Measurements from ENCODE around the gene SPRR2A.
"Not testable (repeated sequence)": the region's sequence is repeated elsewhere in the genome, so short reads cannot be mapped to it uniquely, and the experiment has no call there.

The SPRR2A gene

GRCh38 chr1:153057375-153057774, at the start of gene SPRR2A:
SPRR2A (minus strand) TSS chr1:153057512; CDS start chr1:153056735, 777 bp downstream.
- DNase-seq, result no peak

GRCh38 chr1:153100245-153100644, 42.9 kb upstream of the SPRR2A start:
- DNase-seq, result no peak

DNA sequence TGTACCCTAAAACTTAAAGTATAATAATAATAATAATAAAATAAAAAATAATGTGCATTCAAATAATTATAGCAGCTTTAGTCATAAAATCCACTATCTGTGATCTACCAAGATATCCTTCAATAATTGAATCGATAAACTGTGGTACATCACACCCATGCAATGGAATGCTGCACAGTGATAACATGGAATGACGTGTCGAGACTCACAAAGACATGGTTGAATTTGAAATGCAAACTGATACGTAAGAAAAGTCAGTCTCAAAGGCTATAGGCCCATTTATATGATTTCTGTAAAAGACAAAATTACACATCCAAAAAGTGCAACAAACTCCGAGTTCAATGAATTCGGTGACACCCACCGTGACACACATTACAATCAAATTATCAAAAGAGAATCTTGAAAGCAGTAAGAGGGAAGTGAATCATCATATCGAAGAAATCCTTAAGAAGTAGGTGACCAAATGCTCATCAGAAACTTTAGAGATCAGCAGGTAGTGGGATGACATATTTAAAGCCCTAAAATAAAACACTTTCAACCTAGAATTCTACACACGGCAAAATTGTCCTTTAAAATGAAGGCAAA, 42.2 kb upstream of the SPRR2A start:
- DNase-seq, result no peak

DNA sequence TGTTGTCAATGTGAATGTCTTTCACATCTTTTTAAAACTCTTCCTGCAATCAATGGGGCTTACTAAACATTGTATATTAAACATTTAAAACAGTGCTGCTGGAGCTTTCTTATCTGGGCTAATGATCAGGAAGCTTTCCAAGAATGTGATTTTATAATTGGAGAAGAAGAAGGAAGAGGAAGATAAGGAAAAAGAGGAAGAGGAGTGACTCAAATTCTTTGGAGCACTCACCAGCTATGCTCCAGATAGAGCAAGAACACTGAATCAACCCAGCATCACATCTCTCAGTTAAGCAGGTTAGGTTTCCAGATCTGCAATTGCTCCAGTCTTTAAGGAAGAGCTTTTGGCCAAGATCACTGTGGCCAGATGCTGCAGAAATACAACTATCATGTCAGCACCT, 38.5 kb upstream of the SPRR2A start:
- no peak for DNase-seq

DNA sequence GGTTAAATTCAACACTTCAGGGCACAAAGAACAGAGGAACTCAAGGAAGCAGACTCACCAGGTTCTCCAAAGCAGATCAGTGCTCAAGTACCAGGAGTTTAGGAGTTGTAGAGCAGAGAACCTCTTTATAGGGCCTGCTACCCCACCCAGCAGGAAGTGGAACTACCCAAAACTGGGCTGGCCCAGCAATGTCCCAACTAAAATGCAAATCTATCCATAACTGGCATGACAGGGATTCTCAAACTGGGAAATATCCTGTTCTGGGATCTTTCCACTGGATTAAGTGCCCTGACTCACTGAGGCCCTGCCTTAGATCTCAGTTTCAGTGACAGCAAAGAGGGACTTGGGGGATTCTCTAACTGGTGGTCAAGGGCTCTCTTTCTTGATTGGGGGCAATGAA, 37.1 kb upstream of the SPRR2A start, which contains the start of gene SPRR2E:
Gene SPRR2E (minus strand): TSS at position 101 of the 400 bp plus-strand sequence. CDS start 775 bp downstream, outside the sequence.
- DNase-seq, result no peak

GRCh38 chr1:153087652-153088051, 30.3 kb upstream of the SPRR2A start:
- no peak for DNase-seq

DNA sequence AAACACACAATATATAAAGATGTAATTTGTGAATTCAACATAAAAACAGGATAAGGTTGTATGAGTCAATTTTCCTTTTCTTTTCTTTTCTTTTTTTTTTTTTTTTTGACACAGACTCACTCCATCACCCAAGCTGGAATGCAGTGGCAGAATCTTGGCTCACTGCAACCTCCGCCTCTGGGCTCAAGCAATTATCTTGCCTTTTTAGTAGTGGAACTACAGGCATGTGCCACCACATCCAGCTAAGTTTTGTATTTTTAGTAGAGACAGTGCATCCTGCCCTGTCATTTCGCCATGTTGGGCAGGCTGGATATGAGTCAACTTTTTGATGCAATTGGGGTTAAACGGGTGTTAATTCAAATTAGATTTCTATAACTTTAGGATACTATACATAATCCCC, 24.4 kb upstream of the SPRR2A start:
- DNase-seq, result no peak

- DNase-seq, result no peak
Measured at GRCh38 chr1:153072806-153073726, 15.8 kb upstream of the SPRR2A start.

DNA sequence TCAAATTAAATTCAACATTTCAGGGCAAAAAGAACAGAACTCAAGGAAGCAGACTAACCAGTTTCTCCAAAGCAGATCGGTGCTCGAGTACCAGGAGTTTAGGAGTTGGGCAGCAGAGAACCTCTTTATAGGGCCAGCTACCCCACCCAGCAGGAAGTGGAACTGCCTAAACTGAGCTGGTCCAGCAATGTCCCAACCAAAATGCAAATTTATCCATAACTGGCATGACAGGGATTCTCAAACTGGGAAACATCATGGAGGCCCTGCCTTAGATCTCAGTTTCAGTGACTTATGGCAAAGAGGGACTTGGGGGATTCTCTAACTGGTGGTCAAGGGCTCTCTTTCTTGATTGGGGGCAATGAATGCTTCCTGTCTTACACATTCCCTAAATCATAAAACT, 14.2 kb upstream of the SPRR2A start, which contains the start of gene SPRR2B:
Gene SPRR2B (minus strand): TSS at position 101 of the 400 bp plus-strand sequence. CDS start 772 bp downstream, outside the sequence.
- no peak for DNase-seq

- DNase-seq, result no peak
Measured at GRCh38 chr1:153070243-153070642, 12.9 kb upstream of the SPRR2A start.

DNA sequence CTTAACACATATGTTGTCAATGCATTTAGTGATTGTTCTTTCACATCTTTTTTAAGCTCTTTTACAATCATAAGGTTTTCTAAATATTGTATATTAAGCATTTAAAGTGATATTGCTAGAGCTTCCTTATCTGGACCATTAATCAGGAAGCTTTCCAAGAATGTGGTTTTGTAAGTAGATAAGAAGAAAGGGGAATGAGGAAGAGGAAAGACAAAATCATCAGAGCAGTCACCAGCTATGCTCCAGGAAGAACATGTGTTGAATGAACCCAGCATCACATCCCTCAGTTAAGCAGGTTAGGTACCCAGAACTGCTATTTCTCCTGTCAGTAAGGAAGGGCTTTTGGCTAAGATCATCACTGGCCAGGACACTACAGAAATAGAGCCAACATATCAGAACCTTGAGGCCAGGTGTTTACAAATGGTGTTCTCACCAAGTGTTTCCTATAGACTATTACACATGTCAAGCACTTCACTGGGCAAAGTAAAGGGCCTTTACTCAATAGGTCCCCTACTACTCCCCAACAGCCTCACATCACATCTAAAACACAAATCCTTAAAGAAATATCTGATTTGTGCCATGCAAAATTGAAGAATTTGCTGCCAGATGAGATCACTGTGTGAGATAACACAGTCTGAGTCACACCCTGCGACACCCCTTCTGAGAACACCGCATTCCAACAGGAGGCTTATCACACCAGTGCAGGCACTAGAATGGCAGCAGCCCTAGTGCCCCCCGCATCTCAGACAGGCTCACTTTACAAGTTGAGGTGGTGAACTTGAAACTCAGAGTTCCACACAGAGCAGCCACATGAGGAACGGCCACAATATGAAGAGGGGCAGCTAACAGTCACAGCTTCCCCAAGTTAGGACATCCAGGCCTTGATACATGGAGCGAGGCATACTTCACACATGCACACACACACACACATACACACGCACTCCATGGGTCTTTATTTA, 1.8 kb upstream of the SPRR2A start:
- no peak for DNase-seq

DNA sequence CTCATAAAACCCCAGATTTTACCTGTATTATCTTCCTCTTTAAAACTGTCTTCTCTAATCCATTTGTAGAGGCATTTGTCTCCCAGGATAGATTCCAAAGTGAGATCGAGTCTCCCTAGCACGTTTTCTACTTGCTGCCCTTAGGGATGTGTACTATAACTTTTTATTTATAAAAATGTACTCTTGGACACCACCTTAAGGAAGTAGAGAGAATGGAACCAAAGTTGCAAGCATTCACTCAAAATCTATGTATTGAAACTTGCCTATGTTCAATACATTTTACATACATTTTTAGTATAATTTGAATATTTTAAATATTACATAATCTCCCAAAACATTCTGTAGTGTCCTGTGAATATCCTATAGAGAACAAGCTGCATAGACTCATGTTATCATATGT, 842 bp upstream of the SPRR2A start:
- no peak for DNase-seq

- DNase-seq, result not testable (repeated sequence)
Measured at GRCh38 chr1:153056111-153056510, 1.2 kb downstream of the SPRR2A start.

DNA sequence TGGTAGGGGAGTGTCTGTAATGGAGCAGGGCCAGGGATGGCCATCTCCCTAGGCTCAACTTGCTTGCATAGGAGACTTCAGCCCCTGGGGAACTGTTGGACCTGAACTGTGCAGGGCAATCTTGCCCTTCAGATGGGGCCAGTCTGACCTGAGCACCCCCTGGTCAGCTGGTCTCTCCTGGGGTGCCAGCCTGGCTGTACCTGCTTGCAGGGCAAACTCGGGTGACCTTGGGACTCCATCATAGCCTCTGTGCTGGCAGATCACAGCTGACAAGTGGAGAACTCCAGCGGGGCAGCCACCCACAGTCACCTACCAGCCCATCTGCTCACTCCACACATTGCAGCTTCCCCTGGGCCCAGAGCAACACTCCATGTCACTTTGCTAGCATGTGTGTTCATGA, 8.1 kb downstream of the SPRR2A start:
- DNase-seq, result no peak

DNA sequence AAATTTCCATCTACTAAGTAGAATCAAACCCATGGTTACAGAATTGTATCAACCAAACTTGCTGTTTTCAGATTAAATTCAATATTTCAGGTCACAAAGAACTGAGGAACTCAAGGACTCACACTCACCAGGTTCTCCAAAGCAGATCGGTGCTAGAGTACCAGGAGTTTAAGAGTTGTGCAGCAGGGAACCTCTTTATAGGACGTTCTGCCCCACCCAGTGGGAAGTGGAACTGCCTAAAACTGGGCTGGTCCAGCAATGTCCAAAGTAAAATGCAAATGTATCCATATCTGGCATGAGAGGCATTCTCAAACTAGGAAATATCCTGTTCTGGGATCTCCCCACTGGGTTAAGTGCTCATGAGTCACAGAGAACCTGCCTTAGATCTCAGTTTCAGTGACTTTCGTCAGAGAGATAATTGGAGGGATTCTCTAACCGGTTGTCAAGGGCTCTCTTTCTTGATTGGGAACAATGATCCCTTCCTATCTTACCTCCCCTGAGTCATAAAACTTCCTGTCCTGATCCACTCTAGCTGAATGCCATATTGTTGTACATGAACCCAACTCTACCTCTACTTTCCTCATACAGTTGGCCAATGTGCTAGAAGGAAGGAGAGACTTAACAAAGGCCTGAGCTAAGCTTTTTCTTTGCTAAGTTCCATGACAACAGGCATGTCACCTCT, 16.2 kb downstream of the SPRR2A start, which contains the start of gene SPRR2D:
Gene SPRR2D (minus strand): TSS at position 171 of the 682 bp plus-strand sequence. CDS start 774 bp downstream, outside the sequence.
- no peak for DNase-seq

DNA sequence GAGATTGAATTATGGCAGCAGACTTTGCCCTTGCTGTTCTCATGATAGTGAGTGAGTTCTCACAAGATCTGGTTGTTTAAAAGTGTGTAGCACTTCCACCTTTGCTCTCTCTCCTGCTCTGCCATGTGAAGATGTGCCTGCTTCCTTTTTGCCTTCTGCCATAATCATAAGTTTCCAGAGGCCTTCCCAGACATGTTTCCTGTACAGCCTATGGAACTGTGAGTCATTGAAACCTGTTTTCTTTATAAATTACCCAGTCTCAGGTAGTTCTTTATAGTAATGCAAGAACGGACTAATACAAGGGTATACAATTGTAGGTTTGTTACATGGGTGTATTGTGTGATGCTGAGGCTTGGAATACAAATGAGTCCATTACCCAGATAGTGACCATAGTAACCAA, 22.1 kb downstream of the SPRR2A start:
- DNase-seq, result no peak

GRCh38 chr1:153032677-153033308, 24.5 kb downstream of the SPRR2A start:
- DNase-seq, result no peak

DNA sequence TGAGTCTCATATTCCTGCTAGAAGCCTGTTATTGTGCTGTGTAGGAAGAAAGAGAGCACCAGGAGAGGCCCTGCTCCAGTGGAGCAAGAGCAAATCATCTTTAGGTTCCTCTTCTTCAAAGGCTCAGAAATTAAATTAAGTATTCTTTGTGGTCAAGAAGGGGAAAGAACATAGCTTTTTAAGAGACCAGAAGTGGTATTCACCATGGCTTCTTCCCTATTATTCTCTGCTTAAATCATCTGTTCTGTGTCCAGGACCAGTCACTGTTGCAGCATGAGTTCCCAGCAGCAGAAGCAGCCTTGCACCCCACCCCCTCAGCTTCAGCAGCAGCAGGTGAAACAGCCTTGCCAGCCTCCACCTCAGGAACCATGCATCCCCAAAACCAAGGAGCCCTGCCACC, 25.2 kb downstream of the SPRR2A start:
- DNase-seq, result no peak

GRCh38 chr1:153030895-153031294, 26.4 kb downstream of the SPRR2A start, which contains the start of gene SPRR1B:
SPRR1B (plus strand) TSS chr1:153031203; CDS start chr1:153032346, 1,143 bp downstream.
- no peak for DNase-seq

DNA sequence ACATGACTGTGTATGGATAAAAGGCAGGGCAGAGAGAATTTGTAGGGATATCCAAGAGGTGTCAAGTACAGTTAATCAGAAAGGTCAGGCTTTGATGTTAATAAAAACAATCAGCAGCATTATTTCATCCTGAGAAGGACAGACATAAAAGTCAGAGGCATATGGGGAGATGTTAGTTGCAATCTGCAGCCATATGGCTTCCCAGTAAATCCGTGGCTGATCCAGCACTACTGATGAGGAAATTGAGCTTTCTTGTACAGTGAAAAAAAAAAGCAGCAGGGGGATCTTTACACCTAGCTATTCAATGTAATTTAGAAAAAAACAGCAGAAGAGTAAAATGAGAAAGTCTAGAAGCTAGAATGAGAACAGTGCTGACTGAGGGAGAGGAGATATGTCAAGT, 28.5 kb downstream of the SPRR2A start:
- DNase-seq, result no peak

DNA sequence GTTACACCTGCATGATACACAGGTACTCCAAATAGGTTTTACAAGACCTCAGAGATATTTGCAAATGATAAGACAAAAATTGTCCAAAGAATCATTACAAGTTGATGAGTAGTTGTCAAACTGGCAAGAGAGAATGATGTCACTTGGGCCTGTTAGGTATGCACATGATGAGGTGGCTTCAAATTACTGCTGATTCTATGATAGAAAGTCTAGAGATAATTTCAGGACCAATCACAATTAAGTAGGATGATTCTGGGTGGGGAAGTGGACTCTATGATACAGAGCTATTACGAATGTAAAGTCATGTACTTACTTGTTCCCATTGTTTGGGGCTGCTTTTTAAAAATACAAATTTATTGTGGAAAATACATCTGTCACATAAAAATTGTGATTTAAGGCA, 31.5 kb downstream of the SPRR2A start:
- DNase-seq, result no peak
